ENCODE results near the gene POLK. TPM values are rescaled to one million over a fixed set of nuclear protein-coding genes. Genes with fewer than 3 reads are reported as not detected.
"Not testable (repeated sequence)": the region's sequence is repeated elsewhere in the genome, so short reads cannot be mapped to it uniquely, and the experiment has no call there.

POLK gene
- total and polyA plus RNA-seq, 2 donors from 2014 or later = 6.6 to 38.5 TPM

GRCh38 chr5:75491621-75492020 is 20.1 kb upstream of the POLK start:
- H3K27ac ChIP-seq (ENCODE audit: low read depth in 2 of 2, low read length in 2 of 2) = no peak overlapping the region
- no peaks in the 10 kb centered on the region for H3K9me3 ChIP-seq (ENCODE audit: control insufficient read depth in 2 of 3, insufficient read depth in 1 of 3, low read length in 3 of 3)
- no peak overlapping the region for H3K9ac ChIP-seq (ENCODE audit: low read length in 3 of 3)
- no peaks in the 10 kb centered on the region for H3K27me3 ChIP-seq (ENCODE audit: control insufficient read depth, insufficient read depth, low read length)
- intact Hi-C loops (cut with DNase I) = no loop called here
- no peaks in the 10 kb centered on the region for H3K4me1 ChIP-seq (ENCODE audit: control insufficient read depth in 2 of 3, insufficient read depth in 2 of 3, low read depth in 1 of 3, low read length in 3 of 3)
- TF ChIP-seq CTCF (IDR thresholded peaks at IDR 0.05; ENCODE audit: borderline replicate concordance, extremely low read depth, insufficient read depth) = no peak
- no peak overlapping the region for H3K4me3 ChIP-seq (ENCODE audit: low read length in 3 of 3)
- FAIRE-seq (no peak), DNase-seq (no peak)
- H3K36me3 ChIP-seq (ENCODE audit: control insufficient read depth in 2 of 3, insufficient read depth in 3 of 3, low read length in 3 of 3) = peaks cover 0 to 4% (median 3%) of the 10 kb centered on the region in 3 donors

GRCh38 chr5:75496026-75496425 is 15.7 kb upstream of the POLK start:
- TF ChIP-seq CTCF (IDR thresholded peaks at IDR 0.05; ENCODE audit: borderline replicate concordance, extremely low read depth, insufficient read depth) = no peak
- Histone ChIP-seq H3K27me3 (ENCODE audit: control insufficient read depth, insufficient read depth, low read length) (no peaks in the 10 kb centered on the region), H3K27ac (ENCODE audit: low read depth in 2 of 2, low read length in 2 of 2) (no peak overlapping the region), H3K4me3 (ENCODE audit: low read length in 3 of 3) (no peak overlapping the region), H3K9me3 (ENCODE audit: control insufficient read depth in 2 of 3, insufficient read depth in 1 of 3, low read length in 3 of 3) (no peaks in the 10 kb centered on the region), H3K36me3 (ENCODE audit: control insufficient read depth in 2 of 3, insufficient read depth in 3 of 3, low read length in 3 of 3) (peaks cover 3 to 7% (median 4%) of the 10 kb centered on the region in 3 donors), H3K4me1 (ENCODE audit: control insufficient read depth in 2 of 3, insufficient read depth in 2 of 3, low read depth in 1 of 3, low read length in 3 of 3) (no peaks in the 10 kb centered on the region), H3K9ac (ENCODE audit: low read length in 3 of 3) (no peak overlapping the region)
- DNase-seq (no peak), FAIRE-seq (no peak)
- intact Hi-C loops (cut with DNase I) = no loop called here

GRCh38 chr5:75498208-75498777 is 13.4 kb upstream of the POLK start:
- DNase-seq (no peak), FAIRE-seq (no peak)
- no peaks in the 10 kb centered on the region for H3K27me3 ChIP-seq (ENCODE audit: control insufficient read depth, insufficient read depth, low read length)
- TF ChIP-seq CTCF (IDR thresholded peaks at IDR 0.05; ENCODE audit: borderline replicate concordance, extremely low read depth, insufficient read depth) = no peak
- peaks cover 0 to 7% (median 0%) of the 10 kb centered on the region in 3 donors for H3K36me3 ChIP-seq (ENCODE audit: control insufficient read depth in 2 of 3, insufficient read depth in 3 of 3, low read length in 3 of 3)
- intact Hi-C loops (cut with DNase I) = no loop called here
- no peak overlapping the region for H3K27ac ChIP-seq (ENCODE audit: low read depth in 2 of 2, low read length in 2 of 2)
- no peak overlapping the region for H3K9ac ChIP-seq (ENCODE audit: low read length in 3 of 3)
- H3K9me3 ChIP-seq (ENCODE audit: control insufficient read depth in 2 of 3, insufficient read depth in 1 of 3, low read length in 3 of 3) = no peaks in the 10 kb centered on the region
- H3K4me3 ChIP-seq (ENCODE audit: low read length in 3 of 3) = no peak overlapping the region
- H3K4me1 ChIP-seq (ENCODE audit: control insufficient read depth in 2 of 3, insufficient read depth in 2 of 3, low read depth in 1 of 3, low read length in 3 of 3) = no peaks in the 10 kb centered on the region

- DNase-seq; H3K27ac ChIP-seq (ENCODE audit: low read depth in 2 of 2, low read length in 2 of 2); H3K9ac ChIP-seq (ENCODE audit: low read length in 3 of 3); H3K9me3 ChIP-seq (ENCODE audit: control insufficient read depth in 2 of 3, insufficient read depth in 1 of 3, low read length in 3 of 3); H3K4me1 ChIP-seq (ENCODE audit: control insufficient read depth in 2 of 3, insufficient read depth in 2 of 3, low read depth in 1 of 3, low read length in 3 of 3); intact Hi-C loops (cut with DNase I); H3K36me3 ChIP-seq (ENCODE audit: control insufficient read depth in 2 of 3, insufficient read depth in 3 of 3, low read length in 3 of 3); FAIRE-seq; H3K27me3 ChIP-seq (ENCODE audit: control insufficient read depth, insufficient read depth, low read length); H3K4me3 ChIP-seq (ENCODE audit: low read length in 3 of 3): not testable (repeated sequence)
These were observed 12.8 kb upstream of the POLK start for GRCh38 chr5:75498875-75499274.

GRCh38 chr5:75505112-75505511 is 6.6 kb upstream of the POLK start:
- H3K27me3 ChIP-seq (ENCODE audit: control insufficient read depth, insufficient read depth, low read length); DNase-seq; H3K9me3 ChIP-seq (ENCODE audit: control insufficient read depth in 2 of 3, insufficient read depth in 1 of 3, low read length in 3 of 3); H3K4me1 ChIP-seq (ENCODE audit: control insufficient read depth in 2 of 3, insufficient read depth in 2 of 3, low read depth in 1 of 3, low read length in 3 of 3); H3K4me3 ChIP-seq (ENCODE audit: low read length in 3 of 3); intact Hi-C loops (cut with DNase I); H3K36me3 ChIP-seq (ENCODE audit: control insufficient read depth in 2 of 3, insufficient read depth in 3 of 3, low read length in 3 of 3); H3K27ac ChIP-seq (ENCODE audit: low read depth in 2 of 2, low read length in 2 of 2); FAIRE-seq; H3K9ac ChIP-seq (ENCODE audit: low read length in 3 of 3): not testable (repeated sequence)
